HL-60 (cell line): ENCODE measurements around the gene ADAMTSL5.

Experiments
- TF ChIP-seq, protein P1 (sequence below): IDR thresholded peaks from one replicate; pipeline ENCODE4 v1.5.1; 2011; ENCODE audit warnings: low read length, control low read depth, inconsistent platforms; ENCODE audit not compliant: insufficient read depth
- TF ChIP-seq, protein P2 (sequence below): IDR thresholded peaks from 2 replicates; pipeline ENCODE4 v1.6.1; 2012; ENCODE audit warnings: low read depth; ENCODE audit not compliant: insufficient replicate concordance

DNA sequence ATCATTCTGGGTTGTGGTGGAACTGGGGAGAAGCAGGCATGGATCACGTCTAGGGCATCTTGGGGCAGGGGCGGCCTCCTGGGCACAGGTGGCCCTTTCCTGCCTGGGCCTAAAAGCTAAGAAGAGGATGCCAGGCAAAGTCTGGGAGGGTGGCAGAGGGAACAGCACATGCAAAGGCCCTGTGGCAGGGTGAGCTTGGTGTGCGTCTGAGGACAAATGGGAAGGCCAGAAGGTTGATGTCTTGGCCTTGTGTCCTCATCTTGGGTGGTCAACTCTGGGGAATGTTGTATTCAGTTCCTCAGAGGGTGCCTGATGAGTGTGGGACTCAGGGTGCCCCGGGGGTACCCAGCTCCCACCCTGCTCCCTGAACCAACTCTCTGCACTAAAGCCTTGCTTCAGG is 5.7 kb upstream of the ADAMTSL5 start:
- TF ChIP-seq, protein P1, sequence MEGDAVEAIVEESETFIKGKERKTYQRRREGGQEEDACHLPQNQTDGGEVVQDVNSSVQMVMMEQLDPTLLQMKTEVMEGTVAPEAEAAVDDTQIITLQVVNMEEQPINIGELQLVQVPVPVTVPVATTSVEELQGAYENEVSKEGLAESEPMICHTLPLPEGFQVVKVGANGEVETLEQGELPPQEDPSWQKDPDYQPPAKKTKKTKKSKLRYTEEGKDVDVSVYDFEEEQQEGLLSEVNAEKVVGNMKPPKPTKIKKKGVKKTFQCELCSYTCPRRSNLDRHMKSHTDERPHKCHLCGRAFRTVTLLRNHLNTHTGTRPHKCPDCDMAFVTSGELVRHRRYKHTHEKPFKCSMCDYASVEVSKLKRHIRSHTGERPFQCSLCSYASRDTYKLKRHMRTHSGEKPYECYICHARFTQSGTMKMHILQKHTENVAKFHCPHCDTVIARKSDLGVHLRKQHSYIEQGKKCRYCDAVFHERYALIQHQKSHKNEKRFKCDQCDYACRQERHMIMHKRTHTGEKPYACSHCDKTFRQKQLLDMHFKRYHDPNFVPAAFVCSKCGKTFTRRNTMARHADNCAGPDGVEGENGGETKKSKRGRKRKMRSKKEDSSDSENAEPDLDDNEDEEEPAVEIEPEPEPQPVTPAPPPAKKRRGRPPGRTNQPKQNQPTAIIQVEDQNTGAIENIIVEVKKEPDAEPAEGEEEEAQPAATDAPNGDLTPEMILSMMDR: no peak
- TF ChIP-seq, protein P2, sequence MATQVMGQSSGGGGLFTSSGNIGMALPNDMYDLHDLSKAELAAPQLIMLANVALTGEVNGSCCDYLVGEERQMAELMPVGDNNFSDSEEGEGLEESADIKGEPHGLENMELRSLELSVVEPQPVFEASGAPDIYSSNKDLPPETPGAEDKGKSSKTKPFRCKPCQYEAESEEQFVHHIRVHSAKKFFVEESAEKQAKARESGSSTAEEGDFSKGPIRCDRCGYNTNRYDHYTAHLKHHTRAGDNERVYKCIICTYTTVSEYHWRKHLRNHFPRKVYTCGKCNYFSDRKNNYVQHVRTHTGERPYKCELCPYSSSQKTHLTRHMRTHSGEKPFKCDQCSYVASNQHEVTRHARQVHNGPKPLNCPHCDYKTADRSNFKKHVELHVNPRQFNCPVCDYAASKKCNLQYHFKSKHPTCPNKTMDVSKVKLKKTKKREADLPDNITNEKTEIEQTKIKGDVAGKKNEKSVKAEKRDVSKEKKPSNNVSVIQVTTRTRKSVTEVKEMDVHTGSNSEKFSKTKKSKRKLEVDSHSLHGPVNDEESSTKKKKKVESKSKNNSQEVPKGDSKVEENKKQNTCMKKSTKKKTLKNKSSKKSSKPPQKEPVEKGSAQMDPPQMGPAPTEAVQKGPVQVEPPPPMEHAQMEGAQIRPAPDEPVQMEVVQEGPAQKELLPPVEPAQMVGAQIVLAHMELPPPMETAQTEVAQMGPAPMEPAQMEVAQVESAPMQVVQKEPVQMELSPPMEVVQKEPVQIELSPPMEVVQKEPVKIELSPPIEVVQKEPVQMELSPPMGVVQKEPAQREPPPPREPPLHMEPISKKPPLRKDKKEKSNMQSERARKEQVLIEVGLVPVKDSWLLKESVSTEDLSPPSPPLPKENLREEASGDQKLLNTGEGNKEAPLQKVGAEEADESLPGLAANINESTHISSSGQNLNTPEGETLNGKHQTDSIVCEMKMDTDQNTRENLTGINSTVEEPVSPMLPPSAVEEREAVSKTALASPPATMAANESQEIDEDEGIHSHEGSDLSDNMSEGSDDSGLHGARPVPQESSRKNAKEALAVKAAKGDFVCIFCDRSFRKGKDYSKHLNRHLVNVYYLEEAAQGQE: no peak
